NCI-H2107 (cell line): ENCODE data around the gene AP4S1.
"Not testable (repeated sequence)": the region's sequence is repeated elsewhere in the genome, so short reads cannot be mapped to it uniquely, and the experiment has no call there.

Experiments used
- DNase-seq: peaks from one replicate; lab custom pipeline; 2025; lab: John Stamatoyannopoulos, UW

Gene AP4S1

GRCh38 chr14:31025367-31026076, at the start of gene AP4S1:
TSS of gene AP4S1 (plus strand) at chr14:31025649. CDS start at chr14:31066197, 40,548 bp downstream.
- peak; percentile 32 for DNase-seq

GRCh38 chr14:30977752-30978151, 47.7 kb upstream of the AP4S1 start:
- DNase-seq = no peak

GRCh38 chr14:30980106-30980704, 45.2 kb upstream of the AP4S1 start:
- DNase-seq = peak; percentile 42

GRCh38 chr14:30980980-30981379, 44.5 kb upstream of the AP4S1 start:
- DNase-seq = no peak

- DNase-seq = no peak
Measured at GRCh38 chr14:30982533-30982932, 42.9 kb upstream of the AP4S1 start.

GRCh38 chr14:30983858-30984257, 41.6 kb upstream of the AP4S1 start:
- no peak for DNase-seq

- DNase-seq = no peak
Measured at GRCh38 chr14:30985796-30986195, 39.7 kb upstream of the AP4S1 start.

- no peak for DNase-seq
Measured at GRCh38 chr14:30988509-30988908, 36.9 kb upstream of the AP4S1 start.

- no peak for DNase-seq
Measured at GRCh38 chr14:30990770-30991169, 34.7 kb upstream of the AP4S1 start.

GRCh38 chr14:30991408-30991807, 34.0 kb upstream of the AP4S1 start:
- no peak for DNase-seq

GRCh38 chr14:30993071-30993470, 32.4 kb upstream of the AP4S1 start:
- no peak for DNase-seq

- DNase-seq = no peak
Measured at GRCh38 chr14:30994681-30995620, 30.5 kb upstream of the AP4S1 start.

- DNase-seq = no peak
Measured at GRCh38 chr14:30995689-30996088, 29.8 kb upstream of the AP4S1 start.

GRCh38 chr14:30996892-30997659, 28.4 kb upstream of the AP4S1 start:
- no peak for DNase-seq

GRCh38 chr14:30998100-30998706, 27.2 kb upstream of the AP4S1 start:
- DNase-seq = no peak

- DNase-seq = no peak
Measured at GRCh38 chr14:30999038-30999773, 26.2 kb upstream of the AP4S1 start.

GRCh38 chr14:31000629-31001338, 24.7 kb upstream of the AP4S1 start:
- no peak for DNase-seq

- DNase-seq = no peak
Measured at GRCh38 chr14:31001339-31001658, 24.1 kb upstream of the AP4S1 start.

- no peak for DNase-seq
Measured at GRCh38 chr14:31003284-31003683, 22.2 kb upstream of the AP4S1 start.

- DNase-seq = not testable (repeated sequence)
Measured at GRCh38 chr14:31004007-31004406, 21.4 kb upstream of the AP4S1 start.
